HCT116 (cell line): ENCODE results near the gene MPHOSPH10. TPM values are rescaled to one million over a fixed set of nuclear protein-coding genes. Genes with fewer than 3 reads are reported as not detected.

Source experiments
- ATAC-seq: fragments of 200-7000 bp; cut with Tn5 transposase; 2 replicates; pipeline ENCODE4 v1.9.1; 2020; ENCODE audit warnings: mild to moderate bottlenecking, moderate library complexity
- BruUV-seq: library from RNA; stranded (reverse); fragments of 400-500 nt; replicated peaks from 2 replicates; lab custom pipeline; 2021; lab: Mats Ljungman, UMichigan
- CTCF ChIA-PET: fragments of 300-600 bp; sonication (Branson Sonifier 250); formaldehyde crosslinking; loops from one replicate; lab custom pipeline; 2021; ENCODE audit warnings: antibody characterized with exemption; lab: Charles Lee
- POLR2A ChIA-PET: fragments of 300-600, 350-600 bp; sonication (Branson Sonifier 250); formaldehyde crosslinking; loops from one replicate; lab custom pipeline; 2021; ENCODE audit warnings: antibody characterized with exemption; lab: Charles Lee
- RAD21 ChIA-PET, 2 experiments: fragments of 300-600 bp; sonication (Branson Sonifier 250); formaldehyde crosslinking; loops; one replicate each; lab custom pipeline; 2023; ENCODE audit warnings: low total read pairs in 2 of 2; ENCODE audit not compliant: uncharacterized antibody in 2 of 2, unreplicated experiment in 2 of 2, low non-redundant PET in 1 of 2; lab: Charles Lee
- DNase-seq: peaks from one replicate; pipeline ENCODE4 v3.0.0-alpha.2; 2010; ENCODE audit warnings: low read depth, low spot score
- H2AFZ ChIP-seq: fragments of 200-600 bp; shearing (Covaris generic), sonication (generic); 2 replicates; pipeline ENCODE4 v1.6.1; 2017; ENCODE audit warnings: low read depth, mixed run types, mixed read lengths, antibody characterized with exemption, low read length; ENCODE audit not compliant: poor library complexity, severe bottlenecking
- H3K27ac ChIP-seq: 2 replicates; pipeline ENCODE4 v1.5.1; 2012; ENCODE audit warnings: low read depth, low read length
- H3K27me3 ChIP-seq: fragments of 200-600 bp; sonication (generic); 2 replicates; pipeline ENCODE4 v1.6.1; 2016; ENCODE audit warnings: mixed run types, low read length, mixed read lengths; ENCODE audit not compliant: insufficient read depth
- H3K36me3 ChIP-seq, 2 experiments: fragments of 200-500 bp in 1 of 2; fragments of 200-600 bp in 1 of 2; sonication (Bioruptor generic) in 1 of 2; sonication (generic) in 1 of 2; 2 replicates each; pipeline versions ENCODE4 v1.5.1 to v1.6.1; 2014 to 2016; ENCODE audit warnings: low read length in 2 of 2, inconsistent platforms in 1 of 2, mixed read lengths in 1 of 2, mixed run types in 1 of 2; ENCODE audit not compliant: insufficient read depth in 2 of 2, control insufficient read depth in 1 of 2
- H3K4me1 ChIP-seq, 2 experiments: fragments of 200-600 bp in 1 of 2; sonication (generic) in 1 of 2; 2 replicates each; pipeline versions ENCODE4 v1.5.1 to v1.6.1; 2012 to 2017; ENCODE audit warnings: low read length in 2 of 2, inconsistent platforms in 1 of 2, mild to moderate bottlenecking in 1 of 2, mixed read lengths in 1 of 2, mixed run types in 1 of 2, moderate library complexity in 1 of 2; ENCODE audit not compliant: insufficient read depth in 2 of 2, control insufficient read depth in 1 of 2
- H3K4me2 ChIP-seq: fragments of 200-600 bp; sonication (generic); 2 replicates; pipeline ENCODE4 v1.6.1; 2017; ENCODE audit warnings: mixed run types, low read length, mixed read lengths
- H3K4me3 ChIP-seq, 2 experiments: fragments of 200-600 bp in 1 of 2; sonication (generic) in 1 of 2; replicated peaks in 1 of 2; 2 replicates each; pipeline ENCODE4 v1.5.1; 2011 to 2016; ENCODE audit warnings: low read length in 2 of 2, control low read depth in 1 of 2, low read depth in 1 of 2, mild to moderate bottlenecking in 1 of 2, mixed read lengths in 1 of 2, mixed run types in 1 of 2
- H3K79me2 ChIP-seq: fragments of 200-600 bp; sonication (generic); 2 replicates; pipeline ENCODE4 v1.6.1; 2017; ENCODE audit warnings: mild to moderate bottlenecking, mixed run types, low read length, moderate library complexity, mixed read lengths; ENCODE audit not compliant: insufficient read depth
- H3K9ac ChIP-seq: fragments of 200-600 bp; sonication (generic); 2 replicates; pipeline ENCODE4 v1.6.1; 2016; ENCODE audit warnings: low read length, mixed read lengths
- H3K9me2 ChIP-seq: fragments of 200-600 bp; sonication (generic), shearing (Covaris generic); 2 replicates; pipeline ENCODE4 v1.6.1; 2017; ENCODE audit warnings: mixed run types, mild to moderate bottlenecking, moderate library complexity; ENCODE audit not compliant: insufficient read depth
- H3K9me3 ChIP-seq, 2 experiments: fragments of 200-500 bp in 1 of 2; fragments of 200-600 bp in 1 of 2; sonication (Bioruptor generic) in 1 of 2; sonication (generic) in 1 of 2; 2 replicates each; pipeline ENCODE4 v1.6.1; 2014 to 2017; ENCODE audit warnings: low read length in 2 of 2, mixed read lengths in 2 of 2, inconsistent platforms in 1 of 2, low read depth in 1 of 2, mild to moderate bottlenecking in 1 of 2, mixed run types in 1 of 2, moderate library complexity in 1 of 2; ENCODE audit not compliant: control insufficient read depth in 1 of 2, insufficient read depth in 1 of 2
- H4K20me1 ChIP-seq: fragments of 200-600 bp; sonication (generic), shearing (Covaris generic); 2 replicates; pipeline ENCODE4 v1.6.1; 2017; ENCODE audit warnings: mixed run types, mild to moderate bottlenecking, moderate library complexity; ENCODE audit not compliant: insufficient read depth
- EGR1 ChIP-seq: IDR thresholded peaks from 2 replicates; pipeline ENCODE4 v1.6.1; 2012; ENCODE audit warnings: low read depth
- EZH2 ChIP-seq: fragments of 200-600 bp; sonication (generic); IDR thresholded peaks from 2 replicates; pipeline ENCODE4 v1.6.1; 2017; ENCODE audit warnings: antibody characterized with exemption, mixed run types
- SIN3A ChIP-seq: IDR thresholded peaks from 2 replicates; pipeline ENCODE4 v1.6.1; 2012; ENCODE audit warnings: low read depth
- SP1 ChIP-seq: IDR thresholded peaks from 2 replicates; pipeline ENCODE4 v1.6.1; 2012; ENCODE audit warnings: low read depth
- SRF ChIP-seq: IDR thresholded peaks from 2 replicates; pipeline ENCODE4 v1.6.1; 2012; ENCODE audit warnings: low read depth
- TCF7L2 ChIP-seq: IDR thresholded peaks from 2 replicates; pipeline ENCODE4 v1.7.0; 2011; ENCODE audit warnings: borderline replicate concordance, inconsistent platforms; ENCODE audit not compliant: insufficient read depth, insufficient read length; ENCODE audit errors: extremely low read depth
- YY1 ChIP-seq: IDR thresholded peaks from 2 replicates; pipeline ENCODE4 v1.6.1; 2011; ENCODE audit warnings: low read length, low read depth, moderate library complexity, mild to moderate bottlenecking; ENCODE audit not compliant: insufficient replicate concordance; ENCODE audit errors: extremely low read depth
- intact Hi-C: fragments of 100-400 bp; cut with micrococcal nuclease; formaldehyde crosslinking; loops from 2 replicates; pipeline ENCODE4 v1.10.0; 2022
- total RNA-seq: library from RNA; stranded (reverse); gene quantifications from one replicate; pipeline ENCODE4 v1.2.1, GENCODE V29; 2021; ENCODE audit not compliant: unreplicated experiment
- TF ChIP-seq, protein P1 (sequence below), 3 experiments: fragments of 200-600 bp in 1 of 3; sonication (generic) in 1 of 3; IDR thresholded peaks in 2 of 3; conservative IDR thresholded peaks in 1 of 3; 2 replicates each; pipeline ENCODE4 v1.5.1; 2012 to 2017; ENCODE audit warnings: low read depth in 2 of 3, low read length in 2 of 3, antibody characterized with exemption in 1 of 3, borderline replicate concordance in 1 of 3, control low read depth in 1 of 3, mild to moderate bottlenecking in 1 of 3, mixed read lengths in 1 of 3, mixed run types in 1 of 3, moderate library complexity in 1 of 3; ENCODE audit not compliant: insufficient read depth in 1 of 3
- TF ChIP-seq, protein P2 (sequence below): IDR thresholded peaks from 2 replicates; pipeline ENCODE4 v1.6.1; 2011; ENCODE audit warnings: mild to moderate bottlenecking, low read length, moderate library complexity; ENCODE audit not compliant: insufficient replicate concordance; ENCODE audit errors: extremely low read depth

The MPHOSPH10 gene
- total RNA-seq, 1 experiment from 2014 or later: 36.7 TPM

DNA sequence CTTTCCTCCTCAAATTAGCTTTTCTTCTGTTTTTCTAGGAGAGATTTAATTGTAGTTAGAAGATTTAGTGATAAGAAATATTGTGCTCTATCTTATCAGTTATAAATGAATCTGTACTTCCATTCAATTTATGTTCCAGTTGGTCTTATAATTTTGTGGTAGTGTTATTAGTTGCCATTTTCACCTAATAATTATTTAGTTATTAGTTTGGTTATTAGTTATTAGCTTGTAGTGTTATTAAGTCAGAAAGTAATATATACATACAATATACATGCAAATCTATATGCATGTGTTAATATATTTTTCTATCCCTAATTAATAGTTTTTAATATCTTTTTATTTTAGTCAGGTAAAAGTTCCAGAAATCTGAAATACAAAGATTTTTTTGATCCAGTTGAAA is 3.2 kb downstream of the MPHOSPH10 start (continued):
- TF ChIP-seq, protein P1, sequence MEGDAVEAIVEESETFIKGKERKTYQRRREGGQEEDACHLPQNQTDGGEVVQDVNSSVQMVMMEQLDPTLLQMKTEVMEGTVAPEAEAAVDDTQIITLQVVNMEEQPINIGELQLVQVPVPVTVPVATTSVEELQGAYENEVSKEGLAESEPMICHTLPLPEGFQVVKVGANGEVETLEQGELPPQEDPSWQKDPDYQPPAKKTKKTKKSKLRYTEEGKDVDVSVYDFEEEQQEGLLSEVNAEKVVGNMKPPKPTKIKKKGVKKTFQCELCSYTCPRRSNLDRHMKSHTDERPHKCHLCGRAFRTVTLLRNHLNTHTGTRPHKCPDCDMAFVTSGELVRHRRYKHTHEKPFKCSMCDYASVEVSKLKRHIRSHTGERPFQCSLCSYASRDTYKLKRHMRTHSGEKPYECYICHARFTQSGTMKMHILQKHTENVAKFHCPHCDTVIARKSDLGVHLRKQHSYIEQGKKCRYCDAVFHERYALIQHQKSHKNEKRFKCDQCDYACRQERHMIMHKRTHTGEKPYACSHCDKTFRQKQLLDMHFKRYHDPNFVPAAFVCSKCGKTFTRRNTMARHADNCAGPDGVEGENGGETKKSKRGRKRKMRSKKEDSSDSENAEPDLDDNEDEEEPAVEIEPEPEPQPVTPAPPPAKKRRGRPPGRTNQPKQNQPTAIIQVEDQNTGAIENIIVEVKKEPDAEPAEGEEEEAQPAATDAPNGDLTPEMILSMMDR (IDR thresholded peaks at IDR 0.05 in 2 of 3, conservative IDR thresholded peaks at IDR 0.05 in 1 of 3; ENCODE audit: borderline replicate concordance in 1 of 3, insufficient read depth in 1 of 3, low read depth in 2 of 3, low read length in 2 of 3): no peak
- TF ChIP-seq EZH2: no peak
- no peak for TF ChIP-seq YY1
- TF ChIP-seq EGR1: no peak

DNA sequence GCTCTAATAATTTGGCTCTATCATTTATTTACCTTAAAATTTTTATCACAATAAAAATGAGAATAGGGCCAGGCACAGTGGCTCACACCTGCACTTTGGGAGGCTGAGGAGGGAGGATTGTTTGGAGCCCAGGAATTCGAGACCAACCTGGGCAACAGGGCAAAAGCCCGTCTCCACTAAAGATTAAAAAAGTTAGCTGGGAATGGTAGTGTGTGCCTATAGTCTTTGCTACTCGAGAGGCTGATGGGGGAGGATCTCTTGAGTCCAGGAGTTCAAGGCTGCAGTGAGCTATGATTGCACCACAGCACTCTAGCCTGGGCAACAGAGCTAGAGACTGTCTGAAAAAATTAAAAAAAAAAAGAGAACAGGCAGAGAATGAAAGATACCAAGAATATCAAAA is 5.7 kb downstream of the MPHOSPH10 start:
- H3K36me3 ChIP-seq: peaks cover 51 to 61% of the 10 kb centered on the region in 2 experiments

More for the DNA sequence above, 5.7 kb downstream of the MPHOSPH10 start:
- H3K4me1 ChIP-seq: peaks cover 0 to 11% of the 10 kb centered on the region in 2 experiments; a peak in 2 of 4 replicates
- intact Hi-C loops: loop anchor here (10.0 kb wide), 1 partner anchor 219 kb away; no protein-coding TSS in a partner anchor
- no peak overlapping the region for H3K9ac ChIP-seq
- DNase-seq (no peak), ATAC-seq (no peak)
- H3K9me2 ChIP-seq: no peaks in the 10 kb centered on the region
- no peak overlapping the region for H3K27ac ChIP-seq
- no peaks in the 10 kb centered on the region for H3K27me3 ChIP-seq
- BruUV-seq: no TSS peak
- RAD21 ChIA-PET: no interaction called here
- no peak overlapping the region for H3K4me2 ChIP-seq
- no peaks in the 10 kb centered on the region; the same call in 1 of the 2 replicates for H4K20me1 ChIP-seq
- H2AFZ ChIP-seq: no peak overlapping the region
- H3K79me2 ChIP-seq: peaks cover 41% of the 10 kb centered on the region
- no peaks in the 10 kb centered on the region for H3K9me3 ChIP-seq
- POLR2A ChIA-PET: no interaction called here
- CTCF ChIA-PET: no interaction called here
- no peak overlapping the region for H3K4me3 ChIP-seq
- TF ChIP-seq, protein P2, sequence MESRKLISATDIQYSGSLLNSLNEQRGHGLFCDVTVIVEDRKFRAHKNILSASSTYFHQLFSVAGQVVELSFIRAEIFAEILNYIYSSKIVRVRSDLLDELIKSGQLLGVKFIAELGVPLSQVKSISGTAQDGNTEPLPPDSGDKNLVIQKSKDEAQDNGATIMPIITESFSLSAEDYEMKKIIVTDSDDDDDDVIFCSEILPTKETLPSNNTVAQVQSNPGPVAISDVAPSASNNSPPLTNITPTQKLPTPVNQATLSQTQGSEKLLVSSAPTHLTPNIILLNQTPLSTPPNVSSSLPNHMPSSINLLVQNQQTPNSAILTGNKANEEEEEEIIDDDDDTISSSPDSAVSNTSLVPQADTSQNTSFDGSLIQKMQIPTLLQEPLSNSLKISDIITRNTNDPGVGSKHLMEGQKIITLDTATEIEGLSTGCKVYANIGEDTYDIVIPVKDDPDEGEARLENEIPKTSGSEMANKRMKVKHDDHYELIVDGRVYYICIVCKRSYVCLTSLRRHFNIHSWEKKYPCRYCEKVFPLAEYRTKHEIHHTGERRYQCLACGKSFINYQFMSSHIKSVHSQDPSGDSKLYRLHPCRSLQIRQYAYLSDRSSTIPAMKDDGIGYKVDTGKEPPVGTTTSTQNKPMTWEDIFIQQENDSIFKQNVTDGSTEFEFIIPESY: no peak
- TF ChIP-seq SIN3A (no peak), TCF7L2 (no peak), SRF (no peak), SP1 (no peak)
